Adrenal gland (tissue), 5 donors: ENCODE measurements around the gene MPV17L.

Experiments
- POLR2A ChIP-seq, 2 donors: fragments of 450-650 bp; IDR thresholded peaks; one replicate each; pipeline ENCODE4 v1.6.1; 2017; ENCODE audit warnings: antibody characterized with exemption in 2 of 2, mild to moderate bottlenecking in 2 of 2, moderate library complexity in 1 of 2
- TF ChIP-seq, protein P1 (sequence below), 6 experiments: fragments of 450-650 bp in 4 of 6; fragments of 200-600 bp in 2 of 6; sonication (generic) in 1 of 6; IDR thresholded peaks; 1 replicate in 5 of 6; 2 replicates in 1 of 6; pipeline versions ENCODE4 v1.5.1 to v1.8.0; 2016 to 2021; ENCODE audit warnings: antibody characterized with exemption in 6 of 6, mild to moderate bottlenecking in 2 of 6, moderate library complexity in 1 of 6
- donor health status: DM: no; HTN: no; CAD: no.

- TF ChIP-seq, protein P1, sequence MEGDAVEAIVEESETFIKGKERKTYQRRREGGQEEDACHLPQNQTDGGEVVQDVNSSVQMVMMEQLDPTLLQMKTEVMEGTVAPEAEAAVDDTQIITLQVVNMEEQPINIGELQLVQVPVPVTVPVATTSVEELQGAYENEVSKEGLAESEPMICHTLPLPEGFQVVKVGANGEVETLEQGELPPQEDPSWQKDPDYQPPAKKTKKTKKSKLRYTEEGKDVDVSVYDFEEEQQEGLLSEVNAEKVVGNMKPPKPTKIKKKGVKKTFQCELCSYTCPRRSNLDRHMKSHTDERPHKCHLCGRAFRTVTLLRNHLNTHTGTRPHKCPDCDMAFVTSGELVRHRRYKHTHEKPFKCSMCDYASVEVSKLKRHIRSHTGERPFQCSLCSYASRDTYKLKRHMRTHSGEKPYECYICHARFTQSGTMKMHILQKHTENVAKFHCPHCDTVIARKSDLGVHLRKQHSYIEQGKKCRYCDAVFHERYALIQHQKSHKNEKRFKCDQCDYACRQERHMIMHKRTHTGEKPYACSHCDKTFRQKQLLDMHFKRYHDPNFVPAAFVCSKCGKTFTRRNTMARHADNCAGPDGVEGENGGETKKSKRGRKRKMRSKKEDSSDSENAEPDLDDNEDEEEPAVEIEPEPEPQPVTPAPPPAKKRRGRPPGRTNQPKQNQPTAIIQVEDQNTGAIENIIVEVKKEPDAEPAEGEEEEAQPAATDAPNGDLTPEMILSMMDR (IDR thresholded peaks at IDR 0.05): no peak
- TF ChIP-seq POLR2A (IDR thresholded peaks at IDR 0.05): no peak
These were observed 56.8 kb downstream of the MPV17L start for GRCh38 chr16:15452246-15452855.
